IPS-NIHi7 (cell line): ENCODE results near the gene ST6GALNAC4.

ENCODE experiments used
- DNase-seq: peaks from one replicate; pipeline ENCODE4 v3.0.0; 2012; ENCODE audit warnings: mixed read lengths; ENCODE audit errors: extremely low spot score

Gene ST6GALNAC4, protein sequence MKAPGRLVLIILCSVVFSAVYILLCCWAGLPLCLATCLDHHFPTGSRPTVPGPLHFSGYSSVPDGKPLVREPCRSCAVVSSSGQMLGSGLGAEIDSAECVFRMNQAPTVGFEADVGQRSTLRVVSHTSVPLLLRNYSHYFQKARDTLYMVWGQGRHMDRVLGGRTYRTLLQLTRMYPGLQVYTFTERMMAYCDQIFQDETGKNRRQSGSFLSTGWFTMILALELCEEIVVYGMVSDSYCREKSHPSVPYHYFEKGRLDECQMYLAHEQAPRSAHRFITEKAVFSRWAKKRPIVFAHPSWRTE

DNA sequence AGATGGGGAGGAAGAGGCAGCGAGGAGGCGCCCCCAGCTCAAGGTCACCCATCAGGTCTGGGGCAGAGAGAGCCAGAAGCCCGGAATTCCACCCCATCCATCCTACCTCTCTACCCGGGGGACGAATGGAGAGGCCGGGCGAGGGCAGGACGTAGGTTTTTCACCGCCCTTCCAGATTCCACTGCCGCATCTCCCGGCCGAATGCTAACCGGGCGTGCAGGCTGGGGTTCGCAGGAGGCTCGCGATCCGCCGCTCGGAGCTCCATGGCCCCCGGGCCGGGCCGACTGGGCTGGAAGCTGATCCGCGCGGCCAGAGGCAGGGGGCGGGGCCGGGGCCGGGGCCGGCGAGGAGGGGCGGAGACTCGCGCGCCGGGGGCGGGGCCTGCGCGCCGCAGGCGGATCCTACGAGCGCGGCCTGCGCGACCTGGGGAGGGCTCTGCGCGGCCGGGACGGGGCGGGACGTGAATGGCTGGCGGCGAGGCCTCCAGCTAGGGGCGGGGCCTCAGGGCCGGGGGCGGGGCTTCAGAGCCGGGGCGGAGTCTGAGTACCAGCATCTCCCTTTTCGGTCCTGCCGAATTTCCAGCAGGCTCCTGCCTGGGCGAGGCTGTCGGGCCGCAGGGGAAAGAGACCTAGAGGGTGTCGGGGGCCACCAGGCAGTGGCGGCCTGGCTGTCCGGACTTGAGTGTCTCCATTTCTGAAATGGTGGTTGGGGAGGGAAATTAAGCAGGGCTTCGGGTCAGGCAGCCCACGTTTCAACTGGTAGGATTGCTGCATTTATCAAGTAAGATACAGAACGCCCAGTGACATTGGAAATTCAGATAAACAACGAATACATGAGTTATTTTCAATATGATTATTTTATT is at the start of gene ST6GALNAC4:
ST6GALNAC4 (minus strand) TSS at position 322 of the 862 bp plus-strand sequence. CDS start 622 bp downstream, outside the sequence.
- DNase-seq: peak; percentile 99

- no peak for DNase-seq
Measured at GRCh38 chr9:127965953-127966352, 49.1 kb upstream of the ST6GALNAC4 start.

DNA sequence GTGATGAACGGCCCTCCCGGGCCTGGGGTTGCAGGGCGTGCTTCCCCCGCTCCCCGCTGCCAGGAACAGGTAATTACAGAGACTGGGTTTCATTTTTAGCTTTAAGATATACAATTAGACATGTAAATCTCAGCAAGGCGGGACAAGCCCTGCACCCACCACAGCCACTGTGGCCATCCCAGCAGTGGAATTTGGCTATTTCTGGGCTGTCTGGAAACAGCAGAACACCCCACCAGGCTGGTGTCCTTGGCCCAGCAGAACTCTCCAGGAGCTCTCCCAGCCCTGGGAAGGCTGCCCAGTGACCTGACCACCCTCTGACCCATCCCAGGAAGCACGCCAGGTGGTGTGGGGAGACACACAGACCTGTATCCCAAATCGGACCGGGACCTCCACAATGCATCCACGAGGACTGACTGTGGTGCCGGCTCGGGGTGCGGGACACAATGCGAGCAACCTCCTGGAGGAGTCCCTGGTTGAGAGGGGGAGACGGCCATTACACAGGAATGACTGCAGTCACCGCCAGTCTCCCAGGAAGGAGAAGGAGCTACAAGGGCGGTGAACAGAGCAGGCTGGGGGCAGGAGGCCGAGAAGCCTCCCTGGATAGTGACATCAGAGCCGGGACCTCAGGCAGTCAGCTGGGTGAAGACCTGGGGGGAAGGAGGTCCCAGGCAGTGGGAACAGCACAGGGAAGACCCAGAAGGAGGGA is 46.7 kb upstream of the ST6GALNAC4 start:
- no peak for DNase-seq

DNA sequence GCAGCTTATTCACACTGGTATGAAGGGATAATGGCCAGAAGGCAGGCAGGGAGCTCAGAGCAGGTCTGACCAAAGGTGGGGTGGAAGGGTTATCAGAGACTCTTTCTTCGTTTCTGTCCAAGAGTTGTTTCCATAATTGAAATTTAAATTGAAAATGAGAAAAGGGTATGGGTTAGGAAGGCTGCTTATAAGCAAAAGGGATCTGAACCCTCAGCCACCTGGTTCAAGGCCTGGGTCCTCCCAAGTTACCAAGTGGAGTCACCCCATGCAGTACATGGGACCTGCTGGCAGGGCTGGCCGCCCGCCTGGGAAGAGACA is 46.2 kb upstream of the ST6GALNAC4 start:
- no peak for DNase-seq

DNA sequence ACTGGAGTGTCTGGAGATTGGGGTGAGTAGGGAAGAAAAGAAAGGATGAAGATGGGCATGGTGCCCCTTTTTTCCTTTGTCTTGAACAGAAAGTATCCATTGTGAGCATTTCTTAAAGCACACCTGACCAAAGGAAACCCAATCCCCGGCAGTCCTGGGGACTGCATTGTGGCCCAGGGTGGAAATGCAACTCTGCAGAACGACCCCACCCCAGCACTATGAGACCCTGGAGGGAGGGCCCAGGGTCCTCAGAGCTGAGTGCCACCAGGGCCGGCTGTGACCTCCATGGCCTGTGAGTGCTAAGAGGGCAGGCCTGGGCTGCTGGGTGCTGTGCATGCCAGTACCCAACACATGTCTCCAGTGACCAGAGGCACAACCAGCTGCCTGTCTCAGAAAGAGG is 45.4 kb upstream of the ST6GALNAC4 start:
- DNase-seq: no peak

DNA sequence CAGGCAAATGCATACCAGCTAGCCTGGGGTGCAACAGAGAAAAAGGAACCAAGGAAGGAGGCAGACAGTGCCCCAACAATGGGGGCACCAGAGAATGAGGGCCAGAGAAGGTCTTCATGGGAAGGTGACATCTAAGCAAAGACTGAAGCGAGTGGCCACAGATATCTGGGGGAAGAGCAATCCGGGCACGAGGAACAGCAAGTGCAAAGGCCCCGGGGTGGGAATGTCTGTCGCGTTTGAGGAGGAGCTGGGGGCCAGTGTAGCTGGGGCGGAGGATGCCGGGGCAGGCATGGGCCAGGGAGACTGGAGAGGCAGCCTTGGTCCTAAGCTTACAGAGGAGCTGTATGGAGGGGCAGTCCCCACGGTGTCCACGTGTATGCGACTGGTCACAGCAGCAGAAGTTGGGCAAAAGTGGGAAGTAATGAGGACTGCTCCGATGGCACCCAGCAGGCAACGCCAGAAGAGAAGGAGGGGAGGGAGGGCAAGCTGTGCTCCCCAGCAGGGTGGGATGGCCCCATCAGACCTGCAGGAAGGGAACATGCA is 44.8 kb upstream of the ST6GALNAC4 start:
- no peak for DNase-seq

DNA sequence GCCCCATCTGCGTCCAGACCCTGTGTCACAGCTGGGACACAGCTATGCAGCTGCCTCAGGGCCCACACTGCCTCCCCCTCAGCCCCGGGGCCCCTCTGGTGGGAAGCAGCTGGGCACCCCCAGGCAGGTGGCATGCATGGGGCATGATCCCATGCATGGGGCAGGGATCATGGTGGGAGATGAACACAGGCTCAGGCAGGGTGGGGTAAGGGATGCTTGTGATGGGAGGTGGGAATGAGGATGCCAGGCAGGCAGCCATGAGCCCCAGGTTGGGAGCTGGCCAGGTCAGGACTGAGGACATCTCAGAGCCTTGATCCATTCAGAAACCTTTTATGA is 44.3 kb upstream of the ST6GALNAC4 start:
- DNase-seq: no peak

DNA sequence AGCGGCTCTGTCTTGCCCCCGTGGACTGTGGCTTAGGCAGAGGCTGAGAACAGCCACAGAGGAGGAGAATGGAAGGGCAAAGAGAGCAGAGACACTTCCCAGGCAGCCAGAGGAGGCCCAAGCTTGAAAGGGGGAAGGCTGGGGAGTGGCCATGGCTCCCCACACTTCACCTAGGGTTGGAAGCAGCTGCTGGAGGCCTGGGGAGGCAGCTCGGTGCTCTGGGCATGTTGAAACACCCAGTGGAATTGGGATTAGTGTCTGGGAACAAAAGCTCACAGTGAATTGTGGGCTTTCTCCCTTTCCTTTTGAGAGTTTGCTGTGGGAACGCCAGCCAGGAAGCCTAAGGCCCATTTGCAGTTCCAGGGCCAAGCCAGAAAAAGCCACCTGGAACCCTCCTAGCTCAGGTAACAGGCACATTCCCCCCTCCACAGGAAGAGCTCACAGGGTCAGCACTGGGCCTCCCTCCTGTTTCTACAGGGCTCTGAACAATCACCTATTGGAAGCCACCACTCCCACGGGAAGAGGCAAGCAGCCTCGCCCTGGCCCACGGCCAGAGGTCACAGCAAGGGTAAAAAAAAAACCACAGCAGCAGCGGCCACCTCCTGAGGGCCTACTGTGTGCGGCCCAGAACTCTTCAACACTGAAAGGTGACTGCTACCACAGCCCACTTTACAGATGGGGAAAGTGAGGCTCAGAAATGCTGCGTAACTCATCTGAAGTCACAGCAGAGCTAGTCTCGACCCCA is 43.7 kb upstream of the ST6GALNAC4 start:
- no peak for DNase-seq

GRCh38 chr9:127959841-127960409 is 43.1 kb upstream of the ST6GALNAC4 start:
- no peak for DNase-seq

DNA sequence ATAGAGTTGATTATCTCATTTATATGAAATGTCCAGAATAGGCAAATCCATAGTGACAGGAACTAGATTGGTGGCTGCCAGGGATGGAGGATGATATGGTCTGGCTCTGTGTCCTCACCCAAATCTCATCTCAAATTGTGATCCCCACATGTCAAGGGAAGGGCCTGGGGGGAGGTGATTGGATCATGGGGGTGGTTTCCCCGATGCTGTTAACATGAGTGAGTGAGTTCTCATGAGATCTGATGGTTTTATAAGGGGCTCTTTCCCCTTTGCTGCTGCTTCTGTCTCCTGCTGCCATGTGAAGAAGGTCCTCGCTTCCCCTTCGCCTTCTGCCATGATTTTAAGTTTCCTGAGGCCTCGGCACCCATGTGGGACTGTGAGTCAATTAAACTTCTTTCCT is 42.6 kb upstream of the ST6GALNAC4 start:
- DNase-seq: no peak

DNA sequence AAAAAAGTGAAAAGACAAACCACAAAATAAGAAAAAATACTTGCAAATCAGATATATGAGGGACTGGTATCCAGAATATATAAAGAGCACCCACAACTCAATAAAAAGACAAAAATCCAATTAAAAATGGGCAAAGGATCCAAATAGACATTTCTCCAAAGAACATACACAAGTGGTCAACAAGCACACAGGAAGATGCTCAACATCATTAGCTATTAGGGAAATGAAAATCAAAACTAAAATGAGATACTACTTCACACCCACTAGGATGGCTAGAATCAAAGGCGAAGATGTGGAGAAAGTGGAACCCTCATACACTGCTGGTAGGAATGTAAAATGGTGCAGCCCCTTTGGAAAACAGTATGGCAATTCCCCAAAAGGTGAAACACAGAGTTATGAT is 41.9 kb upstream of the ST6GALNAC4 start:
- DNase-seq: no peak

DNA sequence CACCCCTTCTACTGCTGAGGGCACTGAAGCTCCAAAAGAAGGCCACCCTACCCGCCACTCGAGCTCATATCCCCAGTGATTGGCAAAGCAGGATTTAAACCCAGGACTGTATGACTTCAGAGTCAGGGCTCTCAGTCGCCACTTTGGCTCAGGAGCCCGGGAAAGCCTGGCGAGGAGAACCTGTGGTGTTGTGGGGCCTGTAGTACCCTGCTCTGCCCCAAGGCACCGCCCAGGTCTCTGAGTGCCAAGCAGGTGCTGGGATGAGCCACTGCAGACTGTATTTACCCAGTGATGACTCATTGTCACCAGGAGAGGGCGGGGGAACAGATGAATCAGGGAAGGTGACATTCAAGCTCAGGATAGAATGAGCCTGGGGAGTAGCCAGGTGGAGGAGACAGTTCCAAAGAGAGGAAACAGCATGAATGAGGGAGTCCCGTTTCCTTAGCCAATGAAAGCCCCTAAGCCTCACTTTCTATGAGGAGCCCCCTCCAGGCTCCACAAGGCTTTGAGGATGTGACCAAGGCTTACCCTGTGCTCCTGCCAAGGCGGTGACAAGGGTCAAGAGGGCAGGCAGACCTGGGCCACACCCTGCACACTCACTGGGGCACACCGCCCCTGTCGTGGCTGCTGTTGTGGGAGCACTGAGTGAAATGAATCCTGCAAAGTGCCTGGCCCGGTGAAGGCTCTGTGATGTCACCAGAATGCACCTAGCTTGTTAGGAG is 38.6 kb upstream of the ST6GALNAC4 start:
- DNase-seq: peak; percentile 91

DNA sequence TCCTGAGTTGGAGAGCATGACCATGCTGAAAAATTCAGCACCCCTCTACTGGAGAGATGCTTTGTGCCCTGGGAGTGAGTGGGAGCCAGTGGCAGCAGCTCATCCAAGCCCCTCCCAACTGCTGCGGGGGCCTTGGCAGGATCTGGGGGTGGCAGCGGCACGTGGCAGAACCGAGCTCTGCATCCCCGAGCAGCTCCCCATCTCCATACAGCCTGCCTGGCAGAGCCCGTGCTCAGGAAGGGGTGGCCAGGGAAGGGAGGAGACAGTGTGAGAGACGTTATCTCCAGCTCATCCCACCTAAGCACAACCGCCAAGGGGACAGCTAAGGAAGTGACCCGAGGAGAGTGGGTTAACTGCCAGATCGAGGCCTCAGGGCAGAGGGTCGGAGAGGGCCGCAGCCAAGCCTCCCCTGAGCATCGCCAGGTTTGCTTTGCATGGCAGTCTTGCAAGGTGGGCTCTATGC is 38.0 kb upstream of the ST6GALNAC4 start:
- DNase-seq: no peak

GRCh38 chr9:127953768-127954505 is 37.1 kb upstream of the ST6GALNAC4 start:
- no peak for DNase-seq

DNA sequence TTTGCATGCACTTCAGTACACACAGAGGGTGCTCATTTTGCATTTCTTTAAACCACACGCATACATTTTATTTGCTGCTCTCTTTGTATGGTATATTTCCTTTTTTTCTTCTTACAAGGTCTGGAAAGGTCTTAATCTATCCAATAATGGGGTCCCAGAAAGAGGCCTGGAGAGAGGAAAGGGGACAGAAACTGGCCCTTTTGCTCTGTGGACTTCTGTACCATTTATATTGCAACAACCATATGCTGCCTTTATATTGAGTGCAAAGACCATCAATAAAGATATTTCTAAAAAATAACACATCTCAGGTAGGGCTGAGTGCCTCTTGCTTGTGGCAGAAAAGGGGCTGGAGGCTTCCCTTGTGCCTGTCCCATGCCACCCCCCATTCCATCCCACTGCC is 36.3 kb upstream of the ST6GALNAC4 start:
- DNase-seq: no peak

DNA sequence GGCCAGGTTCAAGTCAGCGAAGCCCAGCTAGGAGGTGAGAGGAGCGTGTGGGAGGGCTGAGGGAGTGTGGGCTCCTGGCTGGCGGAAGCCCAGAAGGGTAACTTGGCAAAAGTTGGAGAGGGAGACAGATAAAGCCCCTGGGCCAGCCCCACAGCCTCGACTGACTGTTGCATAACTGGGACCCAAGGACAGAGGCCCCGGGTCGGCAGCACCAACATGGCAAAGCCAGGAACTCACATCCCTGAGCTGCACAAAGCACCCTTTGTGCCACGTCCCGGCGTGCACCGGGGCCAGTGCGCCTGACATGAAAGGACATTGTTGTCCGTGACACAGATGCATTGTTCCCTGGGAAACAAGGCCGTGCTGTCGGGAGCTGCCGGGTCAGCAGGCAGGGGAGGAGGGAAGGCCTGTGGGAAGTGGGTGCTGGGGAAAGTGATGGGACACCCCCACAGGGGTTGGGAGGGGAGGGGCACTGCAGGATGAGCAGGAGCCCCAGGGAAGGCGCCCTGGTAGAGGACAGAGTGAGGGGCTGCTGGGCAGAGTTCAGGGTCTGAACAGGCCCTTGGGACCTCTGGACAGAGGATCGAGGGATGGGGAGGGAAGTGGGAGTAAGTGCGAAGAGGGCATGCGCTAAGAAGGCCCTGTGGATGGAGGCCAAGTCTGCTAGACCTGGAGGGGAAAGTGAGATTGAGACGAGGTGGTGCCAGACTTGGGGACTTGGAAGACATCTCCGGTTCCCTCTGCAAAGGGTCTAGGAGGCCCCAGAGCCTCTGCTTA is 33.9 kb upstream of the ST6GALNAC4 start:
- DNase-seq: no peak

DNA sequence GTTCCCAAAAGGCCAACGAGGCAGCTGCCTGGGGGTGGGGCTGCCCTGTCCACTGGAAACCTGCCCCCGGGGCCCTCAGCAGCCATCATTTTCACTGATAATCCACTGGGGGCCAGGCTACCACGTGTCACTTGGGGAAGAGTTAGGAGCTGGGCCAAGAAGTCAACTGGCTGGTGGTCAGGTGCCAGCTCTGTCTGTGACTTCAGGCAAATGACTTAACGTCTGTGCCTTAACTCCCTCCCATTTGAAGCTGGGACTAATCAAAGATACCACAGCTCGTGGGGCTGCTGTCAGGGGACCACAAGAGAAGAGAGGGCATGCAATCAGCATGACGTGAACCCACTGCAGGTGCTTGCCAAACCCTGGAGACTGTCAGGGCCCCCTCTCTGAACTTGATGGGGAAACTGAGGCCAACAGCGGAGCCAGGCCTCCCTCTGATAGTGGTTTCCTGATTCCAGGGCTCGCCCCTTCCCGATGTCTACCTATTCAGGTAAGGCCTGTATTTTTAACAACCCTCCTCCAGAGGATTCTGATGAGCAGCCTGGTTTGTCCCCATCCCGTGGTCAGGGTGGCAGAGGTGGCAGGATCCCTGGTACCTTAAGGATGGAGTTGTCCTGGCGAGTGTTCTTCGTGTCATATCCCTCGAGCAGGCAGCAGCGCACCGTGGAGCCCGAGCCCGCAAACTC is 33.1 kb upstream of the ST6GALNAC4 start:
- no peak for DNase-seq
